Body of pancreas (tissue), 4 donors: ENCODE data around the gene TMC3. TPM values are rescaled to one million over a fixed set of nuclear protein-coding genes. Genes with fewer than 3 reads are reported as not detected.

ENCODE experiments used
- ATAC-seq: fragments of 150-250 bp; one replicate; pipeline ENCODE4 v1.9.1; 2016
- DNase-seq, 4 donors: peaks; one replicate each; pipeline ENCODE4 v3.0.0-alpha.2; 2019
- H3K27ac ChIP-seq, 4 donors: fragments of 200-600 bp; sonication (generic); 1 replicate in 3 of 4; 2 replicates in 1 of 4; pipeline versions ENCODE4 v1.5.1 to v1.6.1; 2016 to 2019; ENCODE audit warnings: mild to moderate bottlenecking in 1 of 4, mixed read lengths in 1 of 4, moderate library complexity in 1 of 4
- H3K27me3 ChIP-seq, 2 donors: fragments of 200-600 bp; sonication (generic); one replicate each; pipeline ENCODE4 v1.6.0; 2016; ENCODE audit warnings: mild to moderate bottlenecking in 1 of 2
- H3K36me3 ChIP-seq, 2 donors: fragments of 200-600 bp; sonication (generic); replicated peaks in 1 of 2; 2 replicates each; pipeline ENCODE4 v1.5.1; 2016; ENCODE audit warnings: low read depth in 2 of 2; ENCODE audit not compliant: insufficient read depth in 1 of 2
- H3K4me1 ChIP-seq: fragments of 200-600 bp; sonication (generic); one replicate; pipeline ENCODE4 v1.6.0; 2016
- H3K4me3 ChIP-seq, 2 donors: fragments of 200-600 bp; sonication (generic); 1 replicate in 1 of 2; 2 replicates in 1 of 2; pipeline ENCODE4 v1.5.1; 2016 to 2019
- H3K9me3 ChIP-seq, 3 donors: fragments of 200-600 bp; sonication (generic); 1 replicate in 2 of 3; 2 replicates in 1 of 3; pipeline ENCODE4 v1.5.1; 2016
- CTCF ChIP-seq, 7 experiments: fragments of 450-650 bp in 4 of 7; fragments of 200-600 bp in 3 of 7; sonication (generic) in 3 of 7; IDR thresholded peaks; one replicate each; pipeline ENCODE4 v1.5.1; 2016 to 2019; ENCODE audit warnings: antibody characterized with exemption in 7 of 7
- POLR2A ChIP-seq, 3 donors: fragments of 450-650 bp; IDR thresholded peaks; one replicate each; pipeline ENCODE4 v1.6.1; 2016; ENCODE audit warnings: antibody characterized with exemption in 3 of 3, mild to moderate bottlenecking in 2 of 3
- WGBS, 2 donors: methylation state at CpG; one replicate each; pipeline ENCODE4 v1.1.5; 2017; 5-methylcytosine and 5-hydroxymethylcytosine counted together
- intact Hi-C: fragments of 100-400 bp; cut with DNase I; formaldehyde crosslinking; loops from one replicate; pipeline ENCODE4 v1.15.1; 2023
- total RNA-seq, 2 donors: library from RNA; depleted of rRNA; stranded (reverse); fragments of >200 nt; gene quantifications; one replicate each; pipeline ENCODE4 v1.1.0, GENCODE V29; 2016

Gene TMC3
- total RNA-seq, 2 donors from 2014 or later, result 0.33 TPM; not detected in 1

GRCh38 chr15:81341351-81341750 is 32.7 kb downstream of the TMC3 start:
- Histone ChIP-seq H3K36me3 (no peaks in the 10 kb centered on the region), H3K27ac (no peak overlapping the region), H3K27me3 (no peaks in the 10 kb centered on the region), H3K4me3 (no peak overlapping the region), H3K9me3 (no peaks in the 10 kb centered on the region), H3K4me1 (peaks cover 10% of the 10 kb centered on the region)
- 90 to 99% methylated on average over 4 of the region's 4 CpGs for WGBS, 2 donors
- no peak for DNase-seq
- intact Hi-C loops, result no loop called here
- TF ChIP-seq CTCF (IDR thresholded peaks at IDR 0.05) (no peak), POLR2A (IDR thresholded peaks at IDR 0.05) (no peak)
- no peak for ATAC-seq

- WGBS, 2 donors, result 75 to 83% methylated on average over 4 of the region's 4 CpGs
- ATAC-seq, result no peak
These were observed 34.2 kb downstream of the TMC3 start for GRCh38 chr15:81339851-81340250.

GRCh38 chr15:81339321-81339720 is 34.7 kb downstream of the TMC3 start:
- Histone ChIP-seq H3K4me3 (no peak overlapping the region), H3K27me3 (no peaks in the 10 kb centered on the region), H3K36me3 (no peaks in the 10 kb centered on the region), H3K9me3 (no peaks in the 10 kb centered on the region), H3K27ac (no peak overlapping the region), H3K4me1 (peaks cover 10% of the 10 kb centered on the region)
- DNase-seq (no peak), ATAC-seq (no peak)
- intact Hi-C loops, result no loop called here
- WGBS, 2 donors, result 44 to 67% methylated on average over 5 of the region's 5 CpGs
- TF ChIP-seq POLR2A (IDR thresholded peaks at IDR 0.05), result no peak
- no peak for TF ChIP-seq CTCF (IDR thresholded peaks at IDR 0.05)

More at GRCh38 chr15:81339851-81340250, 34.2 kb downstream of the TMC3 start:
- Histone ChIP-seq H3K36me3 (no peaks in the 10 kb centered on the region), H3K9me3 (no peaks in the 10 kb centered on the region), H3K27me3 (no peaks in the 10 kb centered on the region), H3K27ac (no peak overlapping the region), H3K4me1 (peaks cover 10% of the 10 kb centered on the region), H3K4me3 (no peak overlapping the region)
- intact Hi-C loops, result no loop called here
- TF ChIP-seq CTCF (IDR thresholded peaks at IDR 0.05), result no peak
- no peak for TF ChIP-seq POLR2A (IDR thresholded peaks at IDR 0.05)
- no peak for DNase-seq

GRCh38 chr15:81338170-81339007 is 35.6 kb downstream of the TMC3 start:
- TF ChIP-seq CTCF (IDR thresholded peaks at IDR 0.05), result no peak
- no peak for TF ChIP-seq POLR2A (IDR thresholded peaks at IDR 0.05)
- Histone ChIP-seq H3K36me3 (no peaks in the 10 kb centered on the region), H3K9me3 (no peaks in the 10 kb centered on the region), H3K27me3 (no peaks in the 10 kb centered on the region), H3K4me3 (no peak overlapping the region), H3K27ac (peak overlapping the region in 2 of 4 donors; percentile 9 to 31), H3K4me1 (peaks cover 10% of the 10 kb centered on the region)
- WGBS, 2 donors, result 37 to 42% methylated on average over 8 of the region's 8 CpGs
- DNase-seq (peak in 3 of 4 donors; percentile 27 to 38 (median 28)), ATAC-seq (peak; percentile 54)
- intact Hi-C loops, result no loop called here
